H9 (cell line): ENCODE data around the gene AP3D1. TPM values are rescaled to one million over a fixed set of nuclear protein-coding genes. Genes with fewer than 3 reads are reported as not detected.
A peak's percentile ranks its signal among the peaks of the same experiment; 100 is the strongest.

Source experiments
- DNase-seq: peaks from one replicate; pipeline ENCODE4 v3.0.0-alpha.2; 2017
- H2AFZ ChIP-seq: one replicate; pipeline ENCODE4 v1.6.1; 2013; ENCODE audit warnings: mild to moderate bottlenecking, low read length, control low read depth, moderate library complexity
- H2AK5ac ChIP-seq: 2 replicates; pipeline ENCODE4 v1.6.1; 2013; ENCODE audit warnings: low read length, control low read depth, mixed read lengths; ENCODE audit not compliant: insufficient read length
- H2BK120ac ChIP-seq: one replicate; pipeline ENCODE4 v1.6.1; 2013; ENCODE audit warnings: low read depth, mild to moderate bottlenecking, low read length, control low read depth, inconsistent platforms; ENCODE audit not compliant: poor library complexity, severe bottlenecking
- H2BK12ac ChIP-seq: 2 replicates; pipeline ENCODE4 v1.6.1; 2013; ENCODE audit warnings: low read length, control low read depth, mixed read lengths, low read depth; ENCODE audit not compliant: insufficient read length
- H2BK15ac ChIP-seq: 2 replicates; pipeline ENCODE4 v1.6.1; 2013; ENCODE audit warnings: low read depth, low read length, control low read depth
- H2BK20ac ChIP-seq: one replicate; pipeline ENCODE4 v1.6.1; 2013; ENCODE audit warnings: low read depth, mild to moderate bottlenecking, low read length, control low read depth, inconsistent platforms; ENCODE audit not compliant: poor library complexity, severe bottlenecking
- H2BK5ac ChIP-seq: 2 replicates; pipeline ENCODE4 v1.6.1; 2013; ENCODE audit warnings: low read length, control low read depth, mixed read lengths; ENCODE audit not compliant: insufficient read length
- H3K14ac ChIP-seq: 2 replicates; pipeline ENCODE4 v1.6.1; 2013; ENCODE audit warnings: low read length, control low read depth; ENCODE audit not compliant: insufficient read depth
- H3K18ac ChIP-seq: 2 replicates; pipeline ENCODE4 v1.6.1; 2013; ENCODE audit warnings: low read depth, mild to moderate bottlenecking, mixed read lengths, low read length, control low read depth; ENCODE audit not compliant: insufficient read length
- H3K23ac ChIP-seq: 2 replicates; pipeline ENCODE4 v1.6.1; 2013; ENCODE audit warnings: low read length, control low read depth, mixed read lengths, low read depth; ENCODE audit not compliant: insufficient read length
- H3K23me2 ChIP-seq: 2 replicates; pipeline ENCODE4 v1.6.1; 2013; ENCODE audit warnings: low read depth, mild to moderate bottlenecking, mixed read lengths, low read length, control low read depth; ENCODE audit not compliant: insufficient read length, poor library complexity, severe bottlenecking
- H3K27ac ChIP-seq: 2 replicates; pipeline ENCODE4 v1.5.1; 2013; ENCODE audit warnings: low read length, control low read depth, mixed read lengths, low read depth; ENCODE audit not compliant: insufficient read length
- H3K27me3 ChIP-seq: 2 replicates; pipeline ENCODE4 v1.6.1; 2013; ENCODE audit warnings: low read length, control low read depth, inconsistent platforms; ENCODE audit not compliant: insufficient read depth
- H3K4ac ChIP-seq: 2 replicates; pipeline ENCODE4 v1.6.1; 2013; ENCODE audit warnings: low read depth, mild to moderate bottlenecking, control low read depth, inconsistent platforms, low read length, moderate library complexity
- H3K4me1 ChIP-seq: 2 replicates; pipeline ENCODE4 v1.6.1; 2013; ENCODE audit warnings: low read length, control low read depth, inconsistent platforms; ENCODE audit not compliant: insufficient read depth
- H3K4me2 ChIP-seq: 2 replicates; pipeline ENCODE4 v1.6.1; 2013; ENCODE audit warnings: low read length, control low read depth, mixed read lengths; ENCODE audit not compliant: insufficient read length, insufficient read depth
- H3K56ac ChIP-seq: 2 replicates; pipeline ENCODE4 v1.6.1; 2013; ENCODE audit warnings: low read depth, mild to moderate bottlenecking, mixed read lengths, low read length, control low read depth; ENCODE audit not compliant: insufficient read length
- H3K79me1 ChIP-seq: 2 replicates; pipeline ENCODE4 v1.6.1; 2013; ENCODE audit warnings: low read depth, mild to moderate bottlenecking, moderate library complexity, low read length, control low read depth, inconsistent platforms; ENCODE audit not compliant: insufficient read depth, poor library complexity, severe bottlenecking
- H3K79me2 ChIP-seq: 2 replicates; pipeline ENCODE4 v1.6.1; 2013; ENCODE audit warnings: low read length, control low read depth, inconsistent platforms; ENCODE audit not compliant: insufficient read depth
- H3K9ac ChIP-seq: 2 replicates; pipeline ENCODE4 v1.6.1; 2013; ENCODE audit warnings: low read length, control low read depth, mixed read lengths; ENCODE audit not compliant: insufficient read length; ENCODE audit errors: extremely low read depth
- H3K9me3 ChIP-seq: one replicate; pipeline ENCODE4 v1.6.1; 2013; ENCODE audit warnings: low read depth, low read length, inconsistent platforms; ENCODE audit not compliant: control insufficient read depth
- H3T11ph ChIP-seq: one replicate; pipeline ENCODE4 v1.6.1; 2013; ENCODE audit warnings: mild to moderate bottlenecking, low read length, control low read depth, inconsistent platforms
- H4K20me1 ChIP-seq: one replicate; pipeline ENCODE4 v1.6.1; 2013; ENCODE audit not compliant: control insufficient read depth, insufficient read length, insufficient read depth
- H4K5ac ChIP-seq: 2 replicates; pipeline ENCODE4 v1.6.1; 2013; ENCODE audit warnings: low read depth, mild to moderate bottlenecking, mixed read lengths, low read length, control low read depth; ENCODE audit not compliant: insufficient read length
- H4K8ac ChIP-seq: replicated peaks from 2 replicates; pipeline ENCODE4 v1.6.1; 2013; ENCODE audit warnings: low read length, control low read depth, mixed read lengths, low read depth; ENCODE audit not compliant: insufficient read length
- H4K91ac ChIP-seq: 2 replicates; pipeline ENCODE4 v1.6.1; 2013; ENCODE audit warnings: low read depth, mild to moderate bottlenecking, moderate library complexity, mixed read lengths, low read length, control low read depth; ENCODE audit not compliant: insufficient read length
- H3K27ac Mint-ChIP-seq, 3 experiments: 2 replicates in 2 of 3; 3 replicates in 1 of 3; pipeline ENCODE4 v1.8.0; 2020 to 2021; ENCODE audit warnings: mixed read lengths in 3 of 3, mild to moderate bottlenecking in 1 of 3, moderate library complexity in 1 of 3
- H3K27me3 Mint-ChIP-seq: 2 replicates; pipeline ENCODE4 v1.8.0; 2021; ENCODE audit warnings: low read depth, mild to moderate bottlenecking, moderate library complexity, mixed read lengths
- H3K36me3 Mint-ChIP-seq, 3 experiments: 2 replicates in 2 of 3; 3 replicates in 1 of 3; pipeline ENCODE4 v1.8.0; 2020 to 2021; ENCODE audit warnings: low read depth in 3 of 3, mixed read lengths in 3 of 3; ENCODE audit not compliant: insufficient read depth in 1 of 3
- H3K4me1 Mint-ChIP-seq, 2 experiments: 2 replicates each; pipeline ENCODE4 v1.8.0; 2020; ENCODE audit warnings: mixed read lengths in 2 of 2
- H3K4me3 Mint-ChIP-seq, 2 experiments: 2 replicates in 1 of 2; 3 replicates in 1 of 2; pipeline ENCODE4 v1.8.0; 2020 to 2021; ENCODE audit warnings: mild to moderate bottlenecking in 2 of 2, mixed read lengths in 2 of 2, moderate library complexity in 1 of 2
- H3K9me3 Mint-ChIP-seq, 2 experiments: 2 replicates in 1 of 2; 3 replicates in 1 of 2; pipeline ENCODE4 v1.8.0; 2020; ENCODE audit warnings: mild to moderate bottlenecking in 2 of 2, mixed read lengths in 2 of 2, moderate library complexity in 1 of 2
- WGBS: extraction: QIAGEN DNeasy Blood & Tissue Kit; methylation state at CpG from one replicate; pipeline ENCODE4 v1.1.7; 2013; ENCODE audit warnings: missing lambda C conversion rate, low lambda C conversion rate, mixed read lengths; ENCODE audit not compliant: insufficient read length; ENCODE audit errors: extremely low coverage; 5-methylcytosine and 5-hydroxymethylcytosine counted together
- total RNA-seq: library from RNA; stranded (reverse); gene quantifications from 2 replicates; pipeline ENCODE4 v1.2.1, GENCODE V29; 2021
- TF ChIP-seq, protein P1 (sequence below): fragments of 200-600 bp; sonication (generic); conservative IDR thresholded peaks from 3 replicates; pipeline ENCODE4 v1.8.0; 2021; ENCODE audit warnings: antibody characterized with exemption, mild to moderate bottlenecking

Gene AP3D1
- total RNA-seq, 1 experiment from 2014 or later: 142 TPM

DNA sequence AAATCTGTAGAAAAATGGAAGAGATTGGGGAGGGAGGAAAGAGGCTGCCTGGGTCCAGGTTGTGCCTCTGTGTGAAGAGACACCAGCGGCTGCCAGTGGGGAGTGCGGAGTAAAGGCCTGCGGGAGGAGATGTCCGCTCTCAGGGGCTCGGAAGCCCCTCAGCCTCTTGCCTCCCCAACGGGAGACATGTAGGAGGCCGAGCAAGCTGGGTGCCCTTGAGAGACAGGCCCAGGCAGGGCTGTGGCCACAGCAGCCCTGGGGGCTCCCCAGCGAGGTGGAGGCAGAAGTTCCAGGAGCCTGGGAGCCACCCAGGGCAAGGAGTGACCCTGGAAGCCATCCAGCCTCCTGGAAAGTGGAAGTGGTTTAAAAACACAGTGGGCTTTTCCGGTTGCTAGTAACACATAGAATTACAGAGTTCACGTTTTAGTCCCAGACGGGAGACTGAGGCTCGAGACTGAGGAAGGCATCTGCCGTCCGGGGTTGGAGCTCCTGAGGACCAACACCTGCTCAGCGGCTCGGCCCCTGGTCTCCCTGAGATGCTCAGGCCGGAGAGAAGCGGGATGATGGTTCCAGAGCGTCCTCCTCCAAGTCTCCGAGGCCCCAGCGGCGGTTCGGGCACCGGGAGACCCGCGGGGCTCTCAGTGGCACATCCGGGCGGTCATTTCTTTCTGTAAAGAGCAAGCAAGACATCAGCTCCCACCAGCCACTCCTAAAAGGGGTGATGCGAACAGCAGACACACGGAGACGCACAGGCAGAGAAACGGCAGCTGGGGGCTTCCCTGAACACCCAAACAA lies 78.4 kb downstream of the AP3D1 start:
- no peak overlapping the region for H2BK15ac ChIP-seq
- H2BK120ac ChIP-seq: no peak overlapping the region
- peak overlapping the region in 1 of 3 experiments; percentile 48; a peak in 3 of 7 replicates for H3K27ac Mint-ChIP-seq
- no peak overlapping the region for H3K4me2 ChIP-seq
- TF ChIP-seq, protein P1, sequence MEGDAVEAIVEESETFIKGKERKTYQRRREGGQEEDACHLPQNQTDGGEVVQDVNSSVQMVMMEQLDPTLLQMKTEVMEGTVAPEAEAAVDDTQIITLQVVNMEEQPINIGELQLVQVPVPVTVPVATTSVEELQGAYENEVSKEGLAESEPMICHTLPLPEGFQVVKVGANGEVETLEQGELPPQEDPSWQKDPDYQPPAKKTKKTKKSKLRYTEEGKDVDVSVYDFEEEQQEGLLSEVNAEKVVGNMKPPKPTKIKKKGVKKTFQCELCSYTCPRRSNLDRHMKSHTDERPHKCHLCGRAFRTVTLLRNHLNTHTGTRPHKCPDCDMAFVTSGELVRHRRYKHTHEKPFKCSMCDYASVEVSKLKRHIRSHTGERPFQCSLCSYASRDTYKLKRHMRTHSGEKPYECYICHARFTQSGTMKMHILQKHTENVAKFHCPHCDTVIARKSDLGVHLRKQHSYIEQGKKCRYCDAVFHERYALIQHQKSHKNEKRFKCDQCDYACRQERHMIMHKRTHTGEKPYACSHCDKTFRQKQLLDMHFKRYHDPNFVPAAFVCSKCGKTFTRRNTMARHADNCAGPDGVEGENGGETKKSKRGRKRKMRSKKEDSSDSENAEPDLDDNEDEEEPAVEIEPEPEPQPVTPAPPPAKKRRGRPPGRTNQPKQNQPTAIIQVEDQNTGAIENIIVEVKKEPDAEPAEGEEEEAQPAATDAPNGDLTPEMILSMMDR: no peak
- no peak overlapping the region for H3K23ac ChIP-seq
- H4K91ac ChIP-seq: no peak overlapping the region
- H3K79me1 ChIP-seq: no peaks in the 10 kb centered on the region
- H3K23me2 ChIP-seq: no peaks in the 10 kb centered on the region
- H4K5ac ChIP-seq: no peak overlapping the region
- no CpG with 5 or more reads among the region's 32 CpGs for WGBS
- H3T11ph ChIP-seq: no peak overlapping the region
- no peak overlapping the region for H3K27ac ChIP-seq
- H3K4ac ChIP-seq: no peak overlapping the region
- no peaks in the 10 kb centered on the region for H3K27me3 ChIP-seq
- no peak overlapping the region for H2BK5ac ChIP-seq
- peaks cover 4 to 27% (median 21%) of the 10 kb centered on the region in 3 experiments for H3K36me3 Mint-ChIP-seq
- H4K8ac ChIP-seq: no peak overlapping the region
- no peaks in the 10 kb centered on the region for H3K27me3 Mint-ChIP-seq
- no peak overlapping the region; a peak in 1 of 5 replicates for H3K4me3 Mint-ChIP-seq
- H3K56ac ChIP-seq: no peak overlapping the region
- H2AK5ac ChIP-seq: no peak overlapping the region
- peaks cover 0 to 2% of the 10 kb centered on the region in 2 experiments; a peak in 1 of 4 replicates for H3K4me1 Mint-ChIP-seq
- no peak overlapping the region for H3K18ac ChIP-seq
- H3K9me3 ChIP-seq: no peaks in the 10 kb centered on the region
- H3K9ac ChIP-seq: no peak overlapping the region
- H2BK12ac ChIP-seq: no peak overlapping the region
- H4K20me1 ChIP-seq: no peaks in the 10 kb centered on the region
- H3K14ac ChIP-seq: no peak overlapping the region
- H3K4me1 ChIP-seq: no peaks in the 10 kb centered on the region
- no peaks in the 10 kb centered on the region for H3K9me3 Mint-ChIP-seq
- no peaks in the 10 kb centered on the region for H3K79me2 ChIP-seq
- no peak for DNase-seq
- H2AFZ ChIP-seq: no peak overlapping the region
- no peak overlapping the region for H2BK20ac ChIP-seq
